Stimulated activated CD8-positive, alpha-beta memory T cell treated with anti-CD3 and anti-CD28 coated beads, Interleukin-2, amount 100 ng/mL, for 1 hour (primary cell): ENCODE data around the gene CCDC6.

ENCODE experiments used
- DNase-seq, 2 donors: peaks; one replicate each; pipeline ENCODE4 v3.0.0-alpha.2; 2020; ENCODE audit warnings: low read depth in 2 of 2

CCDC6 gene

GRCh38 chr10:59851864-59852263 lies 54.5 kb downstream of the CCDC6 start:
- no peak for DNase-seq

DNA sequence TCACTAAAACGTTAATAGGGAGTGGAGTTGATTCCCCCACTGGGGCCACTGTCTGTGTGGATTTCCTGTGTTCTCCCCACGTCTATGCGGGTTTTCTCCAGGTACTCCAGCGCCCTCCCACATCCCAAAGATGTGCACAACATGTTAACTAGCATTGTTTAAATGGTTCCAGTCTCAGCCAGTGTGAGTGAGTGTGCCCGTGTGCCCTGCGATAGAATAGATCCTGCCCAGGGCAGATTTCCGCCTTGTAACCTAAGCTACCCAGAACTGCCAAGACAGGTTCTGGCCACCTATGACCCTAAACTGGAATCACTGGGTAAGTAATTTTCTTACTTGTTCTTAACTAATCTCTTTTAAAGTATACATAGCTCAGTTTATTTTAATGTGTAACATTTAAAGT lies 58.5 kb downstream of the CCDC6 start:
- no peak for DNase-seq

DNA sequence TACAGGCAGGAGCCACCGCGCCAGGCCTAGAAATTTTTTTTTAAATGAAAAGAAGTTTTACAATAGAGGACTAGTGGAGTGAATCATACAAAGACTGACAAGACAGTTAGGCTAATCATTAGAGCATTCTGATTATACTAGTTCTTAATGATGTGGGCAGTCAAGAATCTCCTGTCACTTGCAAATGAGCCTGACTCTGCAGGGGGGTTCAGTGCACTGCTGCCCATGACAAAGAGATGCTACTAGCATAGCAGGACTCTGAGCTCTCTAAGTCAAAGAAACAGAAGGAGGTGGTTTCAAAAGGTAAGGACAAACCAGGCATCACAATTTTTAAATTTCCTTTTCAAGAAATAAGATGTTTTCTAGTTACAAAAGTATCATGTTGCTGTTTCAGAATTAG lies 59.0 kb downstream of the CCDC6 start:
- DNase-seq, result no peak

DNA sequence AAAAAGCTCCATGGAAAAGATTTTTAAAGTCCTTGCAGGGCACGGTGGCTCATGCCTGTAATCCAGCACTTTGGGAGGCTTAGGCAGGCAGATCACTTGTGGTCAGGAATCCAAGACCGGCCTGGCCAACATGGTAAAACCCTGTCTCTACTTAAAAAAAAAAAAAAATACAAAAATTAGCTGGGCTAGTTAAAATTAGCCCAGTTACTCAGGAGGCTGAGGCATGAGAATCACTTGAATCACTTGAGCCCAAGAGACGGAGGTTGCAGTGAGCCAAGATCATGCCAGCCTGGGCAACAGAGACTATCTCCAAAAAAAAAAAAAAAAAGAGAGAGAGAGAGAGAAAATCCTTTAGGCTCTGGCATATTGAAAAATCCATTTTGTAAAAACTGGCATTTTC lies 61.9 kb downstream of the CCDC6 start:
- DNase-seq, result no peak

- DNase-seq, result no peak
Observed at GRCh38 chr10:59843748-59844147, 62.6 kb downstream of the CCDC6 start.

DNA sequence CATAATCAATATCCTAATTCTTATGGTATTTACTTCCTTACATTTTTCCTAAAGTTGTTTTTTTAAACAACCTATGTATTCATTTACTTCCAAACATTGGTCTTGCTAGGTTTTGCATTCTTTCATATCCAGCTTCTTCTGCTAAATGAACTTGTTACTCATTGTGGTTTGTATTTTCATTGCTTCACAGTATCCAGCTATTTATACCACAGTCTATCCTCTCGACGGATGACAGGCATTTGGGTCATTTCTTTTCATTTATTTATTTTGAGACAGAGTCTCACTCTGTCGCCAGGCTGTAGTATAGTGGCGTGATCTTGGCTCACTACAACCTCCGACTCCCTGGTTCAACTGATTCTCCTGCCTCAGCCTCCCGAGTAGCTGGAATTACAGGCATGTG lies 66.8 kb downstream of the CCDC6 start:
- DNase-seq, result no peak

GRCh38 chr10:59838085-59838789 lies 68.1 kb downstream of the CCDC6 start:
- DNase-seq, result no peak

DNA sequence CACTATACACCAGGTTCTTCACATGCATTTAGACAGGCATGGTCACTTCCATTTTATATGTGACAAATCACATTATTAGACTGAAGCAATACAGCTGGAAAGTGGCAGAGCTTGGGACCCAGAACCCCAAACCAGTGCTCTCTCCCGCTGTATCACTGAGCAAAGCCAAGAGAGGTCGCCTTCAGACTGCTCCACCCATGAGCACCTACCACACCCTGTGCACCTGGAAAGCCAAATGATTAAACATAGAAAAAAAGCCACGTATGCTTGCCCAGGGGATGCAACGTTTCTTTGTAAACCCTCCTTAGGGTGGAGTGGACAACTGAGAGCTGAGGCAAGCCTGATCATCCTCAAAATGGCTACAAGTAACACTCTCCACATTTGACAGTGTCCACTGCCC lies 72.5 kb downstream of the CCDC6 start:
- no peak for DNase-seq

DNA sequence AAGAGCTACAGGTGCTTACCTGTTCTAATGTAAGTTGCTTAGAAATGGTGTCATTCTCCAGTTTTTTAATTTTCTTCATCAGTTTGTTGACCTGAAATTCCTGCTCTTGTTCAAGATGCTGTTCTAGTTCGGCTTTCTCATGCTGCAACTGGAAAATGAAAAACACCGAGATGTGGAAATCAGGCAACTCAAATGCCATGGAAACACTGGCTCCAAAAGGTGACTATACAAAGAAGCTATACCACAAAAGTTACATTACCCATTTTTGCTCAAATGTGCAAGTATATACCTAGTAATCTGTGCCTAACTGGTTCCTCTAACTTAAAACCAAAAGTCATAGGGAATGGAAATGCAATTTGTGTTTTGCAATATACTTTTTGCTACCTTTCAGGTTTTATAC lies 73.8 kb downstream of the CCDC6 start:
- no peak for DNase-seq

GRCh38 chr10:59831658-59832503 lies 74.5 kb downstream of the CCDC6 start:
- DNase-seq, result no peak

DNA sequence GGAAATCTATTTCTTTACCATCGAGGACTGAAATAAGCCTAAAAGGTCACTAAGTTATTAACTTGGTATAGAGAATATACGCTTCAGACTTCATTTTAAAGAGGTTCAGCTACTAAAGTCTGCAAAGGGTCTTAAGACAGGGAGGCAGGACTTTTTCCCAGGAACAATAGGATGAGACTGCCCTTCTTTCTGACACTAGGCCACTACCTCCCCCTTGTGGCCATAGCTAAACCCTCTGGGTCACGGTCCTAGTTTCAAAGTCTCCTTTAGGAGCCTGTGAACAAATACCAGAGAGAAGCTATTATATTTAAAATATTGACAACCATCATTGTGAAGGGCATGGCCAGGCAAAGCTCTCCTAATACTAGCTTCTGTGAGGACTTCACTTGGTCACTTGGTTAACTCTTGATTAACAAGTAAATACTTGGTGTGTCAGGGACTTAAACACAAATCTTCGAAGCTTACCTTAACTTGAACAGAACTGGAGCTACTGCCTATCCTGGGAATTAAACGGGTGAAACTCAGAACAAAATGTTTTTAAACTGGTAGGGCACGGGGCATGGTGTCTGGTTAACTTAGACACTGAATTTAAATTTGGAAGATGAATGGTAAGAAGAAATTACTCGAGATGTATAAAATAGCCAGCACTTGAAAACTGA lies 75.6 kb downstream of the CCDC6 start:
- DNase-seq, result no peak

- DNase-seq, result no peak
Observed at GRCh38 chr10:59829601-59830000, 76.8 kb downstream of the CCDC6 start.

DNA sequence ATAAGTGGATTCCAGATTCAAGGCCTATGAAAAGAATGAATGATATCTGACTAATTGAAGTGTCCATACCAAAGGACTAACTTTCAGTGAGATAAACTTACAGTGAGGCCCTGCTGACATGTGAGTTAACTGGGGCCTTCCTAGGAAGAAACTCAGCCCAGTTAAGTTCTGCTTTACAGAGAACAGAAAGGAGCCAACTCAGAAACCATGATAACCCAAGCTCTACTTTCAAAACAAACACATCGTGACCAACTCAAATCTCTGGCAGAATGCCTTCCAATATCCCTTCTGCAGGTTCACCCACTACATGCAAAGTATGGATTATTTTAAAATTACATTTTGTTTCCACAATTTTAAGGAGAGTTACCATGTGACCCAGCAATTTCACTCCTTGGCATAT lies 77.3 kb downstream of the CCDC6 start:
- DNase-seq, result no peak

DNA sequence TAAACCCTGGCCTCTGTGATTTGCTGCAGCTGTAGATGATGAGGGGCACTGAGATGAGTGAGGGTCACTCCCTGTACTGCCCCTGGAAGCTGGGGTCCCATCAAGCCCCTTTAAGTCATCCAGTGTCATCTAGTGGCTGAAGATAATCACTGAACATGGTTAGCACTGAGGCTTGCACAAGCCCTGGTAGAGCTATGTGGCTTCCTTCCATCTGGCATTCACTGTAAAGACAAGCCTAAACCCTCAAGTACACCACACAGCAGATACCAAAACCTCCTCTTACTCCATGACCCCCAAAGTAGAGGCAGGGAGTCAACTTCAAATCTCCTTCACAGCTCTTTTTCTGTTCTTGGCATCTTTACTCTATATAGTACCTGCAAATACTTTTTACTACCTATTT lies 80.4 kb downstream of the CCDC6 start:
- no peak for DNase-seq

GRCh38 chr10:59823751-59824150 lies 82.6 kb downstream of the CCDC6 start:
- no peak for DNase-seq

GRCh38 chr10:59823111-59823510 lies 83.2 kb downstream of the CCDC6 start:
- DNase-seq, result no peak

- DNase-seq, result no peak
Observed at GRCh38 chr10:59820471-59820870, 85.9 kb downstream of the CCDC6 start.

DNA sequence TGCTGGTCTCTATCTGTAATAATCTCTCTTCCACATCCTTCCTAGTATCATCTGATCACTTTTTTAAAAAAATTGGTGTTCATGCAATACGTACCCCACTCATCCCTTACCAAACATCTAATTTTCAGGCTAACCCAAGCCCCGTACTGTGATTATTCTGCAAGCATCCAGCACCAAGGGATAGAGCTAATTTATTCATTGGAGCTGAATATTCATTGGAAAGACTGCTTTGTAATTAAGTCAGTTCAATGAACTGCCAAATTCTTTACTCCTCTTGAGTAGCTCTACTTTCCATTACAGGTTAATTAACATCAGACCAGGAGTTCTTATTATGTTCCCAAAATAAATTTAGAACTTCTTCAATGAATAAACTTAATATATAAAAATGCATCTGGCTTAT lies 86.7 kb downstream of the CCDC6 start:
- DNase-seq, result no peak

DNA sequence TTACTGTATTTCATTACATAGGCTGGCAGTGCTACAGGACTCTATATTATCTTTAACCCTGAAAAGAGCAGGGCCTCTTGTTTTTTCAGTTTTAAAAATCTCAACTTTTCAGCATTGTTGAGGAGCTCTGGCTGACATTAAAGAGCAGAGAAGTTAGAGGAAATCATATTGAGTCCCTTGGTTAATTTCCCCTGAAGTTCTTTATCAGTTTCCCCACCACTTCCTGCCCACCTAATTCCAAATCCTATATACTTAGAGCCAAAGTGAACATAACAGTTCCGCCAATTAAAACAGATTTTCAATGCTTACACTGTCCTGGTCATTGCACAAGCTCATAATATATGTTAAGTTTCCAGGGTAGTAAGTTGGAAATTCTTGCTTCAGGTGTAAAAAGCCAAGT lies 87.1 kb downstream of the CCDC6 start:
- DNase-seq, result no peak

GRCh38 chr10:59817773-59818172 lies 88.6 kb downstream of the CCDC6 start:
- no peak for DNase-seq

GRCh38 chr10:59814878-59815277 lies 91.5 kb downstream of the CCDC6 start:
- DNase-seq, result no peak

DNA sequence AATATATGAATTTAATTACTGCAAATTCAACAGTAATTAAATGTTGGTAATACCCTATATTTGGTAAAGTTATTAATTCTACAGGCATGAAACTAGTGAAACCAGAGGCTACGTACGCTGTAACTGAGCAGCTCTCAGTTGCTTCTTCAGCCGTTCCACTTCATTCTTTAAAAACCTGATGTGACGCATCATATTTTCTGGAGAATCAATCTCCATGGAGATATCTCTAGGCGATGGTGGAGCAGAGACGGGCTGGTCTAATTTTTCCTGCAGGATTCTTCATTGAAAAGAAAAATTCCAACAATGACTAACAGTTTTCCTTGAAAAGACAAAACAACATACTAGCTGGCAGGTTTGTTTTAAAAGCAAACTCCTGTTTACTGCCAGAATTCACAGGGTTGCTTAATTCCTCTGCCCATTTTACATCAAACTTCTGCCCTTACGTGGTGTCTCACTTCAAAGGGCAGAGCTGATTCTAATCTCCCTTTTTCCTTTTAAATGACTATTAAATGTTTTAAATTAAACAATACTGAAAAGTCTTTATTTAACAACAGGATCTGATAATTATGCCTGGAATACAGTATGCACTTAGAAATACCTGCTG lies 93.7 kb downstream of the CCDC6 start:
- DNase-seq, result no peak

DNA sequence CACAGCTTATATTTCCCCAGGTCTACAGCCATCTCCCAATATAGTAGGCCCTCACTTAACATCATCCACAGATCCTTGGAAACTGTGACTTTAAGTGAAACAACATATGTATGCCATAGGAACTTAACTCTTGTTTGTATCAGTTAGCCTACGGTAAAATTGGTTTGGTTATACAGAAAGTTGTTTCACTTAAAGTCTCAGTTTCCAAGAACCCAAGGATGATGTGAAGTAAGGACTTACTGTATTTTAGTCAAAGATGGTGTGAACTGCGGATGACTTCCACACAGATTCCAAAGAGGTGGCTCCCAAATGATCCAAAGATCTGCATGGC lies 96.7 kb downstream of the CCDC6 start:
- DNase-seq, result no peak
